ENCODE data around the gene RIN3.

GRCh38 chr14:92528486-92529100, 15.0 kb downstream of the RIN3 start:
- TF ChIP-seq CTCF (IDR thresholded peaks at IDR 0.05) (no peak), POLR2A (IDR thresholded peaks at IDR 0.05) (no peak)
